ENCODE results near the gene RABIF.
"Not testable (repeated sequence)": the region's sequence is repeated elsewhere in the genome, so short reads cannot be mapped to it uniquely, and the experiment has no call there.

Gene RABIF

DNA sequence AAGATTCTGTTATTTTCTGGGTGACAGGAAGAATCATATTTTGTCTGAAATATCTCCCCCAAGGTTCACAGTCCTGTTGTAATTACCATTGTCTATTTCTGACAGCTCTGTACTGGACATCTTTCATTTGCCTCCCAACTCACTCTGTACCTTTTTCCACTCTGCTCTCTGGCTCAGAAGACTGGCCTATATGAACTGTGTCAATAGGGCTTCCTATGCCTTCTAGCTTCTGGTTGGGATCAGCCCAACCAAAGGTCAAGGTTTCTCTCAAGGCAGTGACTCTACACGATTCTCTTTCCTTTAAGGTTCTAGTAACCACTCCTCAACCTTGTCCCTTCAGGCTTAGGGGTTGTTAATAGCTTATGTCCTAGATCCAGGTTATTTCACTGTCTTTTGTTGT, 20.5 kb upstream of the RABIF start:
- Histone ChIP-seq H3K79me1 (ENCODE audit: low read length) (no peaks in the 10 kb centered on the region), H3K4ac (ENCODE audit: low read depth, low read length) (no peak overlapping the region), H2AK5ac (ENCODE audit: low read length) (no peak overlapping the region), H2BK120ac (ENCODE audit: low read depth, low read length) (no peak overlapping the region), H4K5ac (ENCODE audit: low read length) (no peak overlapping the region), H3K36me3 (ENCODE audit: control insufficient read depth, insufficient read depth, low read length) (peaks cover 3% of the 10 kb centered on the region), H3K4me3 (ENCODE audit: low read length) (no peak overlapping the region), H2BK5ac (ENCODE audit: low read length) (no peak overlapping the region), H3K9ac (ENCODE audit: low read length) (no peak overlapping the region), H3K4me2 (ENCODE audit: low read length) (no peak overlapping the region), H3K27me3 (ENCODE audit: insufficient read depth, low read length, poor library complexity) (no peaks in the 10 kb centered on the region), H3K56ac (ENCODE audit: low read length) (no peak overlapping the region), H4K8ac (ENCODE audit: low read depth, low read length) (no peak overlapping the region), H3K18ac (ENCODE audit: low read length) (no peak overlapping the region), H2BK15ac (replicated peaks; ENCODE audit: low read depth) (no peak overlapping the region), H3K4me1 (ENCODE audit: control insufficient read depth, low read depth, low read length) (no peaks in the 10 kb centered on the region), H3K79me2 (ENCODE audit: control insufficient read depth, insufficient read depth, low read length) (no peaks in the 10 kb centered on the region), H3K23ac (ENCODE audit: low read length) (no peak overlapping the region), H3K27ac (ENCODE audit: low read depth, low read length) (no peak overlapping the region)
- DNase-seq = no peak
- no CpG with 5 or more reads among the region's 1 CpG for WGBS (ENCODE audit: extremely low coverage, insufficient coverage, low lambda C conversion rate)

- Histone ChIP-seq H4K8ac (ENCODE audit: low read depth, low read length) (no peak overlapping the region), H4K5ac (ENCODE audit: low read length) (no peak overlapping the region), H3K27ac (ENCODE audit: low read depth, low read length) (no peak overlapping the region), H3K4me2 (ENCODE audit: low read length) (no peak overlapping the region), H2BK120ac (ENCODE audit: low read depth, low read length) (no peak overlapping the region), H3K9ac (ENCODE audit: low read length) (no peak overlapping the region), H3K36me3 (ENCODE audit: control insufficient read depth, insufficient read depth, low read length) (peaks cover 3% of the 10 kb centered on the region), H3K4me1 (ENCODE audit: control insufficient read depth, low read depth, low read length) (no peaks in the 10 kb centered on the region), H2BK15ac (replicated peaks; ENCODE audit: low read depth) (no peak overlapping the region), H3K18ac (ENCODE audit: low read length) (no peak overlapping the region), H2AK5ac (ENCODE audit: low read length) (no peak overlapping the region), H3K27me3 (ENCODE audit: insufficient read depth, low read length, poor library complexity) (no peaks in the 10 kb centered on the region), H3K4ac (ENCODE audit: low read depth, low read length) (no peak overlapping the region), H3K79me2 (ENCODE audit: control insufficient read depth, insufficient read depth, low read length) (no peaks in the 10 kb centered on the region), H3K23ac (ENCODE audit: low read length) (no peak overlapping the region), H3K79me1 (ENCODE audit: low read length) (no peaks in the 10 kb centered on the region), H3K4me3 (ENCODE audit: low read length) (no peak overlapping the region), H2BK5ac (ENCODE audit: low read length) (no peak overlapping the region), H3K56ac (ENCODE audit: low read length) (no peak overlapping the region)
- DNase-seq = no peak
- no CpG with 5 or more reads among the region's 6 CpGs for WGBS (ENCODE audit: extremely low coverage, insufficient coverage, low lambda C conversion rate)
These were observed 20.0 kb upstream of the RABIF start for GRCh38 chr1:202908998-202909397.

GRCh38 chr1:202905331-202905730, 16.4 kb upstream of the RABIF start:
- Histone ChIP-seq H2BK15ac (replicated peaks; ENCODE audit: low read depth) (no peak overlapping the region), H3K18ac (ENCODE audit: low read length) (no peak overlapping the region), H3K9ac (ENCODE audit: low read length) (no peak overlapping the region), H2BK120ac (ENCODE audit: low read depth, low read length) (no peak overlapping the region), H3K79me2 (ENCODE audit: control insufficient read depth, insufficient read depth, low read length) (no peaks in the 10 kb centered on the region), H3K27ac (ENCODE audit: low read depth, low read length) (no peak overlapping the region), H4K8ac (ENCODE audit: low read depth, low read length) (no peak overlapping the region), H2BK5ac (ENCODE audit: low read length) (no peak overlapping the region), H3K4me3 (ENCODE audit: low read length) (no peak overlapping the region), H4K5ac (ENCODE audit: low read length) (no peak overlapping the region), H3K4me2 (ENCODE audit: low read length) (no peak overlapping the region), H3K4me1 (ENCODE audit: control insufficient read depth, low read depth, low read length) (no peaks in the 10 kb centered on the region), H3K36me3 (ENCODE audit: control insufficient read depth, insufficient read depth, low read length) (no peaks in the 10 kb centered on the region), H2AK5ac (ENCODE audit: low read length) (no peak overlapping the region), H3K27me3 (ENCODE audit: insufficient read depth, low read length, poor library complexity) (no peaks in the 10 kb centered on the region), H3K23ac (ENCODE audit: low read length) (no peak overlapping the region), H3K4ac (ENCODE audit: low read depth, low read length) (no peak overlapping the region), H3K79me1 (ENCODE audit: low read length) (no peaks in the 10 kb centered on the region), H3K56ac (ENCODE audit: low read length) (no peak overlapping the region)
- no peak for DNase-seq
- no CpG with 5 or more reads among the region's 4 CpGs for WGBS (ENCODE audit: extremely low coverage, insufficient coverage, low lambda C conversion rate)

DNA sequence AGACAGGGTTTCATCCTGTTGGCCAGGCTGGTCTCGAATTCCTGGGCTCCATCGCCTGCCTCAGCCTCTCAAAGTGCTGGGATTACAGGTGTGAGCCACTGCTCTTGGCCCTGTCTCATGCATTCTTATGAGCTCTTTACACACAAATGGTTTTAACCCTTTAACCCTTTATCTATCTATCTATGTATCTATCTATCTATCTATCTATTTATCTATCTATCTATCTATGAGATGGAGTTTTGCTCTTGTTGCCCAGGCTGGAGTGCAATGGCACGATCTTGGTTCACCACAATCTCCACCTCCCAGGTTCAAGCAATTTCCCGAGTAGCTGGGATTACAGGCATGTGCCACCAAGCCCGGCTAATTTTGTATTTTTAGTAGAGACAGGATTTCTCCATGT, 14.9 kb upstream of the RABIF start:
- not testable (repeated sequence) for H2BK5ac ChIP-seq (ENCODE audit: low read length); H4K5ac ChIP-seq (ENCODE audit: low read length); H3K4me1 ChIP-seq (ENCODE audit: control insufficient read depth, low read depth, low read length); H3K27ac ChIP-seq (ENCODE audit: low read depth, low read length); H2AK5ac ChIP-seq (ENCODE audit: low read length); DNase-seq; H3K4me3 ChIP-seq (ENCODE audit: low read length); H3K27me3 ChIP-seq (ENCODE audit: insufficient read depth, low read length, poor library complexity); H3K79me1 ChIP-seq (ENCODE audit: low read length); H3K36me3 ChIP-seq (ENCODE audit: control insufficient read depth, insufficient read depth, low read length); H3K79me2 ChIP-seq (ENCODE audit: control insufficient read depth, insufficient read depth, low read length); H3K4ac ChIP-seq (ENCODE audit: low read depth, low read length); H3K56ac ChIP-seq (ENCODE audit: low read length); H3K18ac ChIP-seq (ENCODE audit: low read length); H2BK120ac ChIP-seq (ENCODE audit: low read depth, low read length); H2BK15ac ChIP-seq (replicated peaks; ENCODE audit: low read depth); H4K8ac ChIP-seq (ENCODE audit: low read depth, low read length); H3K4me2 ChIP-seq (ENCODE audit: low read length); H3K9ac ChIP-seq (ENCODE audit: low read length); H3K23ac ChIP-seq (ENCODE audit: low read length)
- no CpG with 5 or more reads among the region's 5 CpGs for WGBS (ENCODE audit: extremely low coverage, insufficient coverage, low lambda C conversion rate)

DNA sequence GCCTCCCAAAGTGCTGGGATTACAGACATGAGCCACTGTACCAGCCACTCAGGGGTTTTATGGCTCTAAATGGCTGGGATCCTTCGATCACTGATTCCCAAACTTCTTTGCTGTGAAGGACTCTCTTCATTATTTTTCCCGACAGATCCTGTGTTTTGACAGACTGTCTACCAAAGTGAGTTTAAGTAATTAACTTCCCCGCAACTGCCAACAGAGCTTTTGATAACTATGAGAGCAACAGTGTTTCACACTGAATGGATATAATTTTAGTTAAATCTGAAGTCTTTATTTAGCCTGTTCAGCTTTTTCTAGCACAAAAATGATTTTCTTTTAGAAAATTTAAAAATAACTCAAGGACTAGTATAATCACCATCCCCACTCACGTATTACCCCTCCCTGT, 12.6 kb upstream of the RABIF start:
- Histone ChIP-seq H3K79me2 (ENCODE audit: control insufficient read depth, insufficient read depth, low read length) (no peaks in the 10 kb centered on the region), H3K27me3 (ENCODE audit: insufficient read depth, low read length, poor library complexity) (no peaks in the 10 kb centered on the region), H4K5ac (ENCODE audit: low read length) (no peak overlapping the region), H3K79me1 (ENCODE audit: low read length) (no peaks in the 10 kb centered on the region), H2BK5ac (ENCODE audit: low read length) (no peak overlapping the region), H3K4me1 (ENCODE audit: control insufficient read depth, low read depth, low read length) (no peaks in the 10 kb centered on the region), H2AK5ac (ENCODE audit: low read length) (no peak overlapping the region), H3K4ac (ENCODE audit: low read depth, low read length) (no peak overlapping the region), H3K36me3 (ENCODE audit: control insufficient read depth, insufficient read depth, low read length) (no peaks in the 10 kb centered on the region), H3K9ac (ENCODE audit: low read length) (no peak overlapping the region), H3K4me3 (ENCODE audit: low read length) (no peak overlapping the region), H4K8ac (ENCODE audit: low read depth, low read length) (no peak overlapping the region), H2BK120ac (ENCODE audit: low read depth, low read length) (no peak overlapping the region), H3K18ac (ENCODE audit: low read length) (no peak overlapping the region), H3K27ac (ENCODE audit: low read depth, low read length) (no peak overlapping the region), H2BK15ac (replicated peaks; ENCODE audit: low read depth) (no peak overlapping the region), H3K23ac (ENCODE audit: low read length) (no peak overlapping the region), H3K4me2 (ENCODE audit: low read length) (no peak overlapping the region), H3K56ac (ENCODE audit: low read length) (no peak overlapping the region)
- no peak for DNase-seq
- WGBS (ENCODE audit: extremely low coverage, insufficient coverage, low lambda C conversion rate) = no CpG with 5 or more reads among the region's 4 CpGs

- H3K4me3 ChIP-seq (ENCODE audit: low read length) = no peak overlapping the region
- H3K27me3 ChIP-seq (ENCODE audit: insufficient read depth, low read length, poor library complexity) = peaks cover 2% of the 10 kb centered on the region
- no peak overlapping the region for H3K18ac ChIP-seq (ENCODE audit: low read length)
- H3K9ac ChIP-seq (ENCODE audit: low read length) = no peak overlapping the region
- no peak overlapping the region for H2BK120ac ChIP-seq (ENCODE audit: low read depth, low read length)
- H2BK15ac ChIP-seq (replicated peaks; ENCODE audit: low read depth) = no peak overlapping the region
- H3K56ac ChIP-seq (ENCODE audit: low read length) = no peak overlapping the region
- no peak for DNase-seq
- no peaks in the 10 kb centered on the region for H3K79me2 ChIP-seq (ENCODE audit: control insufficient read depth, insufficient read depth, low read length)
- H2AK5ac ChIP-seq (ENCODE audit: low read length) = no peak overlapping the region
- H3K4ac ChIP-seq (ENCODE audit: low read depth, low read length) = no peak overlapping the region
- no peak overlapping the region for H4K5ac ChIP-seq (ENCODE audit: low read length)
- H3K4me1 ChIP-seq (ENCODE audit: control insufficient read depth, low read depth, low read length) = no peaks in the 10 kb centered on the region
- no peak overlapping the region for H2BK5ac ChIP-seq (ENCODE audit: low read length)
- H3K27ac ChIP-seq (ENCODE audit: low read depth, low read length) = no peak overlapping the region
- no peaks in the 10 kb centered on the region for H3K79me1 ChIP-seq (ENCODE audit: low read length)
- H4K8ac ChIP-seq (ENCODE audit: low read depth, low read length) = no peak overlapping the region
- no CpG with 5 or more reads among the region's 7 CpGs for WGBS (ENCODE audit: extremely low coverage, insufficient coverage, low lambda C conversion rate)
- H3K23ac ChIP-seq (ENCODE audit: low read length) = no peak overlapping the region
- H3K4me2 ChIP-seq (ENCODE audit: low read length) = no peak overlapping the region
- H3K36me3 ChIP-seq (ENCODE audit: control insufficient read depth, insufficient read depth, low read length) = no peaks in the 10 kb centered on the region
These were observed 3.6 kb upstream of the RABIF start for GRCh38 chr1:202892501-202892900.
